AG10803 (cell line): Measurements from ENCODE around the gene ITGA2B.

Experiments used
- DNase-seq: peaks from one replicate; pipeline ENCODE4 v3.0.0; 2010; ENCODE audit warnings: low read depth
- H3K4me3 ChIP-seq: 2 replicates; pipeline ENCODE4 v1.5.1; 2011; ENCODE audit warnings: mild to moderate bottlenecking, low read length, control low read depth
- CTCF ChIP-seq: conservative IDR thresholded peaks from 2 replicates; pipeline ENCODE4 v1.5.1; 2011; ENCODE audit warnings: mild to moderate bottlenecking, low read length, control low read depth, inconsistent platforms

The ITGA2B gene

GRCh38 chr17:44389723-44390202 is 314 bp upstream of the ITGA2B start:
- TF ChIP-seq CTCF, result no peak
- DNase-seq, result no peak
- no peak overlapping the region for H3K4me3 ChIP-seq

GRCh38 chr17:44387804-44388203 is 1.6 kb downstream of the ITGA2B start:
- no peak for DNase-seq
- no peak overlapping the region for H3K4me3 ChIP-seq
- TF ChIP-seq CTCF, result no peak

GRCh38 chr17:44386182-44386525 is 3.3 kb downstream of the ITGA2B start:
- H3K4me3 ChIP-seq, result no peak overlapping the region
- TF ChIP-seq CTCF, result no peak
- no peak for DNase-seq

GRCh38 chr17:44385287-44386181 is 3.9 kb downstream of the ITGA2B start:
- H3K4me3 ChIP-seq, result peak overlapping the region; percentile 59
- peak; percentile 17; the same call in 1 of the 2 replicates for TF ChIP-seq CTCF
- peak; percentile 44 for DNase-seq

GRCh38 chr17:44384823-44385286 is 4.6 kb downstream of the ITGA2B start:
- DNase-seq, result no peak
- H3K4me3 ChIP-seq, result peak overlapping the region; percentile 57
- TF ChIP-seq CTCF, result no peak

GRCh38 chr17:44384281-44384822 is 5.1 kb downstream of the ITGA2B start:
- no peak for DNase-seq
- TF ChIP-seq CTCF, result no peak
- no peak overlapping the region for H3K4me3 ChIP-seq

- DNase-seq, result no peak
- TF ChIP-seq CTCF, result no peak
- no peak overlapping the region for H3K4me3 ChIP-seq
Observed at GRCh38 chr17:44383861-44384260, 5.6 kb downstream of the ITGA2B start.
